Upper lobe of right lung (tissue), 1 donor: ENCODE results near the gene EMILIN2. TPM values are rescaled to one million over a fixed set of nuclear protein-coding genes. Genes with fewer than 3 reads are reported as not detected.
A peak's percentile ranks its signal among the peaks of the same experiment; 100 is the strongest.
"Not testable (repeated sequence)": the region's sequence is repeated elsewhere in the genome, so short reads cannot be mapped to it uniquely, and the experiment has no call there.

Source experiments
- ATAC-seq: fragments of 200-7000 bp; cut with Tn5 transposase; one replicate; pipeline ENCODE4 v1.9.1; 2020; ENCODE audit warnings: mild to moderate bottlenecking, moderate library complexity
- DNase-seq: peaks from one replicate; pipeline ENCODE4 v3.0.0-alpha.2; 2020
- H3K27ac ChIP-seq: fragments of 200-600 bp; one replicate; pipeline ENCODE4 v1.8.0; 2022
- H3K27me3 ChIP-seq: fragments of 200-600 bp; one replicate; pipeline ENCODE4 v1.8.0; 2022; ENCODE audit warnings: mild to moderate bottlenecking
- H3K36me3 ChIP-seq: fragments of 200-600 bp; one replicate; pipeline ENCODE4 v1.8.0; 2022
- H3K4me1 ChIP-seq: fragments of 200-600 bp; one replicate; pipeline ENCODE4 v1.8.0; 2022
- H3K4me3 ChIP-seq: fragments of 200-600 bp; one replicate; pipeline ENCODE4 v1.8.0; 2022; ENCODE audit warnings: mild to moderate bottlenecking
- H3K9me3 ChIP-seq: fragments of 200-600 bp; one replicate; pipeline ENCODE4 v1.8.0; 2022
- CTCF ChIP-seq: fragments of 200-600 bp; IDR thresholded peaks from one replicate; pipeline ENCODE4 v1.8.0; 2022; ENCODE audit warnings: antibody characterized with exemption
- intact Hi-C: fragments of 100-400 bp; cut with DNase I; formaldehyde crosslinking; loops from one replicate; pipeline ENCODE4 v1.11.0; 2022
- total RNA-seq: library from RNA; stranded (reverse); fragmentation: NEBNext Ultra II Directional; extraction: Animal tissue kit (Norgen Biotek cat#: 25700); gene quantifications from one replicate; pipeline ENCODE4 v1.2.1, GENCODE V29; 2021
- donor health status: DM: no; HTN: yes; CAD: no; lungs with severe emphysema.

EMILIN2 gene
- total RNA-seq, 1 donor from 2014 or later: 35.2 TPM

GRCh38 chr18:2848247-2849246 lies 1.7 kb downstream of the EMILIN2 start:
- H3K4me3 ChIP-seq: peak overlapping the region; percentile 54
- TF ChIP-seq CTCF: no peak
- peaks cover 11% of the 10 kb centered on the region for H3K4me1 ChIP-seq
- intact Hi-C loops: no loop called here
- H3K27me3 ChIP-seq: peaks cover 19% of the 10 kb centered on the region
- no peaks in the 10 kb centered on the region for H3K9me3 ChIP-seq
- DNase-seq (no peak), ATAC-seq (no peak)
- no peaks in the 10 kb centered on the region for H3K36me3 ChIP-seq
- H3K27ac ChIP-seq: peak overlapping the region; percentile 65

GRCh38 chr18:2850816-2851215 lies 4.0 kb downstream of the EMILIN2 start:
- H3K4me1 ChIP-seq: peaks cover 8% of the 10 kb centered on the region
- H3K27me3 ChIP-seq: peaks cover 19% of the 10 kb centered on the region
- intact Hi-C loops: no loop called here
- H3K27ac ChIP-seq: no peak overlapping the region
- no peaks in the 10 kb centered on the region for H3K36me3 ChIP-seq
- ATAC-seq (no peak), DNase-seq (no peak)
- no peaks in the 10 kb centered on the region for H3K9me3 ChIP-seq
- no peak overlapping the region for H3K4me3 ChIP-seq
- no peak for TF ChIP-seq CTCF

- intact Hi-C loops: no loop called here
- DNase-seq (no peak), ATAC-seq (no peak)
Observed at GRCh38 chr18:2851771-2852170, 5.0 kb downstream of the EMILIN2 start.

GRCh38 chr18:2852460-2852859 lies 5.7 kb downstream of the EMILIN2 start:
- H3K9me3 ChIP-seq, ATAC-seq, H3K36me3 ChIP-seq, H3K4me1 ChIP-seq, intact Hi-C loops, H3K27ac ChIP-seq, DNase-seq, H3K4me3 ChIP-seq: not testable (repeated sequence)
- H3K27me3 ChIP-seq: peaks cover 19% of the 10 kb centered on the region

More at GRCh38 chr18:2851771-2852170, 5.0 kb downstream of the EMILIN2 start:
- Histone ChIP-seq H3K9me3 (no peaks in the 10 kb centered on the region), H3K4me3 (no peak overlapping the region), H3K36me3 (no peaks in the 10 kb centered on the region), H3K27me3 (peaks cover 19% of the 10 kb centered on the region), H3K4me1 (peaks cover under 1% of the 10 kb centered on the region), H3K27ac (no peak overlapping the region)
- no peak for TF ChIP-seq CTCF

GRCh38 chr18:2853173-2853925 lies 6.5 kb downstream of the EMILIN2 start:
- Histone ChIP-seq H3K27ac (no peak overlapping the region), H3K36me3 (no peaks in the 10 kb centered on the region), H3K4me1 (peaks cover 12% of the 10 kb centered on the region), H3K4me3 (no peak overlapping the region), H3K9me3 (no peaks in the 10 kb centered on the region), H3K27me3 (peaks cover 19% of the 10 kb centered on the region)
- ATAC-seq: no peak
- intact Hi-C loops: no loop called here
- TF ChIP-seq CTCF: no peak
- no peak for DNase-seq
